Measurements from ENCODE around the gene GARIN5B. TPM values are rescaled to one million over a fixed set of nuclear protein-coding genes. Genes with fewer than 3 reads are reported as not detected.
"Not testable (repeated sequence)": the region's sequence is repeated elsewhere in the genome, so short reads cannot be mapped to it uniquely, and the experiment has no call there.

GARIN5B gene
- total RNA-seq, 1 experiment from 2014 or later: 0.13 TPM

DNA sequence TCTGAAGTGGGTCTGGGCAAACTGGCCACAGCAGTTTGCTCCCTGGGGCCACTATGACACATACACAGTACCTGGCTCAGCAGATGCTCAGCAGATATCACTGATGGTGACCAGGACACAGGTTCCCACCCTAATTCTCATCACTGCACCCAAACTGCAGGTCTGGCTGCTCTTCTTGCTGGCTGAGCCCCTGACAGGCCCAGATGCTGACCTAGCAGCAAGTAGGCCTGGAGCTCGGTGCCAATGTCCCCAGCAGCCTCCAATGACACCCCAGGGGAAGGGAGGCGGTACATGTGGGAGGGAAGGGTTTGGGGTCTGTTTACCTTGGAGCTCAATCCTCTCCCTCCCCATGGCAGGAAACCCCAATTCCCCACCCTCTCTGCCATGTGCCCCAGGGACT, 39.4 kb upstream of the GARIN5B start:
- H3K4me3 Mint-ChIP-seq: peak overlapping the region in 1 of 2 experiments; percentile 35; a peak in 1 of 5 replicates
- no peak overlapping the region for H4K5ac ChIP-seq (ENCODE audit: insufficient read length, low read depth, low read length)

DNA sequence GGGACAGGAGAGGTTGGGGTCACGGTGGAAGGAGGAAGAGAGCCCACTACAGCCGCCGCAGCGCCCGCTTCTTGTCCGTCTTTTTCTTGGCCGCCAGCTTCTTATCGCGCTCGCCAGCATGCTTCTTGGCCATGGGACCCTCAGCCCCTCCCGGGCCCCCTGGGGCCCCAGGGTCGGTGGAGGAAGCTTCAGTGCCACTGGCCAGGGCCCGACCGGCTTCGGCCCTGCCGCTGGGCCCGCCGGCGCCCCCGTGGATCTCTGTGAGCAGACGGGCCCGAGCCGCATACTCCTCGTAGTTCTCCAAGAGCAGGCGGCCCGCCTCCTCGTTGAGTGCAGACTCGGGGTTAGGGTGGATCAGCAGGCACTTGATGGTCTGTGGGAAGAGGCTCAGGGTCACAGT, 38.3 kb upstream of the GARIN5B start:
- not testable (repeated sequence) for H3K18ac ChIP-seq (ENCODE audit: insufficient read length, low read depth, low read length); H3K79me2 ChIP-seq (ENCODE audit: insufficient read depth, low read length); H3T11ph ChIP-seq (ENCODE audit: low read length); H3K4me3 Mint-ChIP-seq; H2BK12ac ChIP-seq (ENCODE audit: insufficient read length, low read depth, low read length); H3K9me3 ChIP-seq (ENCODE audit: control insufficient read depth, low read depth, low read length); H3K4me2 ChIP-seq (ENCODE audit: insufficient read depth, insufficient read length, low read length); H4K20me1 ChIP-seq (ENCODE audit: control insufficient read depth, insufficient read depth, insufficient read length); H3K27ac ChIP-seq (ENCODE audit: insufficient read length, low read depth, low read length); H3K9me3 Mint-ChIP-seq; H3K9ac ChIP-seq (ENCODE audit: extremely low read depth, insufficient read length, low read length); H2BK120ac ChIP-seq (ENCODE audit: low read depth, low read length, poor library complexity, severe bottlenecking); H3K27me3 ChIP-seq (ENCODE audit: insufficient read depth, low read length); H2BK15ac ChIP-seq (ENCODE audit: low read depth, low read length); H2AFZ ChIP-seq (ENCODE audit: low read length); H3K4ac ChIP-seq (ENCODE audit: low read depth, low read length); DNase-seq; H4K8ac ChIP-seq (replicated peaks; ENCODE audit: insufficient read length, low read depth, low read length); H3K23ac ChIP-seq (ENCODE audit: insufficient read length, low read depth, low read length); H3K14ac ChIP-seq (ENCODE audit: insufficient read depth, low read length); H3K23me2 ChIP-seq (ENCODE audit: insufficient read length, low read depth, low read length, poor library complexity, severe bottlenecking); H2AK5ac ChIP-seq (ENCODE audit: insufficient read length, low read length); H3K56ac ChIP-seq (ENCODE audit: insufficient read length, low read depth, low read length); H2BK20ac ChIP-seq (ENCODE audit: low read depth, low read length, poor library complexity, severe bottlenecking); H3K79me1 ChIP-seq (ENCODE audit: insufficient read depth, low read depth, low read length, poor library complexity, severe bottlenecking); H3K4me1 ChIP-seq (ENCODE audit: insufficient read depth, low read length); H4K91ac ChIP-seq (ENCODE audit: insufficient read length, low read depth, low read length); H2BK5ac ChIP-seq (ENCODE audit: insufficient read length, low read length); H3K27me3 Mint-ChIP-seq (ENCODE audit: low read depth); H4K5ac ChIP-seq (ENCODE audit: insufficient read length, low read depth, low read length)
- peaks cover 18 to 35% of the 10 kb centered on the region in 2 experiments for H3K4me1 Mint-ChIP-seq
- H3K27ac Mint-ChIP-seq: peak overlapping the region in 1 of 3 experiments; percentile 92; a peak in 2 of 7 replicates
- WGBS (ENCODE audit: extremely low coverage, insufficient read length, low lambda C conversion rate): no CpG with 5 or more reads among the region's 28 CpGs
- H3K36me3 Mint-ChIP-seq (ENCODE audit: insufficient read depth in 1 of 3, low read depth in 3 of 3): peaks cover 41 to 57% (median 51%) of the 10 kb centered on the region in 3 experiments

More for the DNA sequence above, 39.4 kb upstream of the GARIN5B start:
- Histone ChIP-seq H3K9ac (ENCODE audit: extremely low read depth, insufficient read length, low read length) (no peak overlapping the region), H2BK15ac (ENCODE audit: low read depth, low read length) (no peak overlapping the region), H2AFZ (ENCODE audit: low read length) (no peak overlapping the region), H3K4me2 (ENCODE audit: insufficient read depth, insufficient read length, low read length) (no peak overlapping the region), H2BK120ac (ENCODE audit: low read depth, low read length, poor library complexity, severe bottlenecking) (no peak overlapping the region), H3K18ac (ENCODE audit: insufficient read length, low read depth, low read length) (no peak overlapping the region), H3K27ac (ENCODE audit: insufficient read length, low read depth, low read length) (no peak overlapping the region), H3K79me1 (ENCODE audit: insufficient read depth, low read depth, low read length, poor library complexity, severe bottlenecking) (peaks cover 7% of the 10 kb centered on the region), H2BK5ac (ENCODE audit: insufficient read length, low read length) (no peak overlapping the region), H3T11ph (ENCODE audit: low read length) (no peak overlapping the region), H2AK5ac (ENCODE audit: insufficient read length, low read length) (no peak overlapping the region), H2BK12ac (ENCODE audit: insufficient read length, low read depth, low read length) (no peak overlapping the region), H3K23ac (ENCODE audit: insufficient read length, low read depth, low read length) (no peak overlapping the region), H4K8ac (replicated peaks; ENCODE audit: insufficient read length, low read depth, low read length) (no peak overlapping the region), H3K14ac (ENCODE audit: insufficient read depth, low read length) (no peak overlapping the region), H3K79me2 (ENCODE audit: insufficient read depth, low read length) (peaks cover 14% of the 10 kb centered on the region; the same call in 1 of the 2 replicates), H3K23me2 (ENCODE audit: insufficient read length, low read depth, low read length, poor library complexity, severe bottlenecking) (peaks cover 4% of the 10 kb centered on the region), H4K91ac (ENCODE audit: insufficient read length, low read depth, low read length) (no peak overlapping the region), H3K27me3 (ENCODE audit: insufficient read depth, low read length) (no peaks in the 10 kb centered on the region), H3K9me3 (ENCODE audit: control insufficient read depth, low read depth, low read length) (no peaks in the 10 kb centered on the region), H4K20me1 (ENCODE audit: control insufficient read depth, insufficient read depth, insufficient read length) (no peaks in the 10 kb centered on the region), H3K56ac (ENCODE audit: insufficient read length, low read depth, low read length) (no peak overlapping the region), H3K4me1 (ENCODE audit: insufficient read depth, low read length) (no peaks in the 10 kb centered on the region; the same call in 1 of the 2 replicates), H3K4ac (ENCODE audit: low read depth, low read length) (no peak overlapping the region), H2BK20ac (ENCODE audit: low read depth, low read length, poor library complexity, severe bottlenecking) (no peak overlapping the region)
- peaks cover 8% of the 10 kb centered on the region for H3K27me3 Mint-ChIP-seq (ENCODE audit: low read depth)
- peak overlapping the region in 1 of 3 experiments; percentile 92; a peak in 2 of 7 replicates for H3K27ac Mint-ChIP-seq
- H3K36me3 Mint-ChIP-seq (ENCODE audit: insufficient read depth in 1 of 3, low read depth in 3 of 3): peaks cover 46 to 62% (median 57%) of the 10 kb centered on the region in 3 experiments
- TF ChIP-seq, protein P1, sequence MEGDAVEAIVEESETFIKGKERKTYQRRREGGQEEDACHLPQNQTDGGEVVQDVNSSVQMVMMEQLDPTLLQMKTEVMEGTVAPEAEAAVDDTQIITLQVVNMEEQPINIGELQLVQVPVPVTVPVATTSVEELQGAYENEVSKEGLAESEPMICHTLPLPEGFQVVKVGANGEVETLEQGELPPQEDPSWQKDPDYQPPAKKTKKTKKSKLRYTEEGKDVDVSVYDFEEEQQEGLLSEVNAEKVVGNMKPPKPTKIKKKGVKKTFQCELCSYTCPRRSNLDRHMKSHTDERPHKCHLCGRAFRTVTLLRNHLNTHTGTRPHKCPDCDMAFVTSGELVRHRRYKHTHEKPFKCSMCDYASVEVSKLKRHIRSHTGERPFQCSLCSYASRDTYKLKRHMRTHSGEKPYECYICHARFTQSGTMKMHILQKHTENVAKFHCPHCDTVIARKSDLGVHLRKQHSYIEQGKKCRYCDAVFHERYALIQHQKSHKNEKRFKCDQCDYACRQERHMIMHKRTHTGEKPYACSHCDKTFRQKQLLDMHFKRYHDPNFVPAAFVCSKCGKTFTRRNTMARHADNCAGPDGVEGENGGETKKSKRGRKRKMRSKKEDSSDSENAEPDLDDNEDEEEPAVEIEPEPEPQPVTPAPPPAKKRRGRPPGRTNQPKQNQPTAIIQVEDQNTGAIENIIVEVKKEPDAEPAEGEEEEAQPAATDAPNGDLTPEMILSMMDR (conservative IDR thresholded peaks at IDR 0.05): no peak
- WGBS (ENCODE audit: extremely low coverage, insufficient read length, low lambda C conversion rate): no CpG with 5 or more reads among the region's 2 CpGs
- no peak for DNase-seq
- no peaks in the 10 kb centered on the region; a peak in 1 of 5 replicates for H3K9me3 Mint-ChIP-seq
- peaks cover 22 to 40% of the 10 kb centered on the region in 2 experiments for H3K4me1 Mint-ChIP-seq
